ENCODE measurements around the gene SUDS3.

The SUDS3 gene

DNA sequence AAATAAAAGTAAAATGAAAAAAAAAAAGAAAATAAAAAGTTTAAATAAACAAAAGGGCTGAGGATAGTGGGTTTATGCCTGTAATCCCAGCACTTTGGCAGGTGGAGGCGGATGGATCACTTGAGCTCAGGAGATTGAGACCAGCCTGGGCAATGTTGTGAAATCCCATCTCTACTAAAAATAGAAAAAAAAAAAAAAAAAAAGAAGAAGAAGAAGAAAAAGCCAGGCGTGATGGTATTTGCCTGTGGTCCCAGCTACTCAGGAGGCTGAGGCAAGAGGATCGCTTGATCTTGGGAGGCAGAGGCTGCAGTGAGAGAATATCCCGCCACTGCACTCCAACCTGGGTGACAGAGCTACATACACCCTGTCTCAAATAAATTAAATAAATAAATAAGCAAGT is 7.5 kb upstream of the SUDS3 start:
- TF ChIP-seq POLR2A (IDR thresholded peaks at IDR 0.05; ENCODE audit: low read length) (no peak), GATA1 (IDR thresholded peaks at IDR 0.05; ENCODE audit: low read depth, low read length) (no peak)
- no peak for DNase-seq

DNA sequence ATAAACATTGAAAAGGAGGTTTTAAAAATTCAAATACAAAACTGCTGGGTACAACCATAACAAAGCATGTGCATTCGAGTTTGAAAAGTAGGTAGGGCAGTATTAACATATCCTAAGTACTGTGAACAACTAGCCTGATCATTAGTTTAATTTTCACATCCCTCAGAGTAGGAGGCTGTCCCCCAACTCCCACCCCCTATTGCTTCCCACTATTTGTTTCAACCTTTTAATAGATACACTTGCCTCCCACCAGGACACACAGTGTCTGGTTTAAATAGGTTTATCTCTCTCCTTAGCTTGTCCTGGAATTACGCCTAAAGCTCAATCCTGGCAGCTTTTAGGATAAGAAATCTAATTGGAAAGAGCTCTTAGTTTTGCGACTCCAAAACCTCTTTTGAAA is 5.8 kb upstream of the SUDS3 start:
- DNase-seq = no peak
- TF ChIP-seq GATA1 (IDR thresholded peaks at IDR 0.05; ENCODE audit: low read depth, low read length) = no peak
- no peak for TF ChIP-seq POLR2A (IDR thresholded peaks at IDR 0.05; ENCODE audit: low read length)

DNA sequence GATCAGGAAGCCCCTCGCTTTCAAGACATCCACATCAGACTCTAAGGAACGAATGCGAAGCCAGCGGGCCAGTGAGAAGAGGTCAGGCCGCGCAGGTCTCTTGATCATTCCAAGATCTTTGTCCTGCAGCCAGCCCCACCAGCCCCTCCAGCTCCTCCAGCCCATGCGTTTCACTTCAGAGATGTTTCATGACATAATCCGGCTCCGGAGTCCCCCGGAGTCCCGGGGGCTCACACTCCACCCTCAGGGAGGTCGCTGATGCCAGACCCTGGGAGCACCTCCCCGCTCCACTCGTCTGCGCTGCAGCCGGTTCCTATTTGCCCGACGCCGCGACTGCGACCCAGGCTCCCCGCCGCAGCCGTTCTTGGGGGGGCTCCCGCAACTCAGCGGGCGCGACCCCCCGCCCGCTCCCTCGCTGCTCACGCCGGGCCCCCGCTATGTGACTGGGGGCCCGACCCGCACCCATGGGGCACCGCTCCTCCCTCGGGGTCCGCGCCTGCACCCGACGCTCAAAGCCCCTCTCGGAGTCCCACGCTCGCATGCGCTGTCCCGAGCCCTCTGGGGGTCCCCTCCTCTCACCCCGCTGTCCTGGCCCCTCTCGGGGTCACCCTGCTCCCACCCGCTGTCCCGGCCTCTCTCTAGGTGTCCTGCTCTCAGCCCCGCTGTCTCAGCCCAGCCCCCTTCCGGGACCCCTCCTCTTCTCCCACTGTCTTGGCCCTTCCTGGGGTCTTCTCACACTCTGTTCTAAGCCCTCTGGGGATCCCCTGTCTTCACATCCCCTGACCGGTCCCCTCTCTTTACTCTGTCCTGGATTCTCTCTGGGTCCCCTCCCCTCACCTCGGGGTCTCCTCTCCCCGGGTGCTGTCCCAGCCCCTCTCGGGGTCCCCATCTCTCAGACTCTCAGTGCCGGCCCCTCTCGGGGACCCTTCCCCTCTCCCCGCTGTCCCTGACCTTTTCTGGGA is 4.8 kb upstream of the SUDS3 start:
- peak; percentile 39 to 60 for DNase-seq
- TF ChIP-seq GATA1 (IDR thresholded peaks at IDR 0.05; ENCODE audit: low read depth, low read length) (no peak), POLR2A (IDR thresholded peaks at IDR 0.05; ENCODE audit: low read length) (no peak)

DNA sequence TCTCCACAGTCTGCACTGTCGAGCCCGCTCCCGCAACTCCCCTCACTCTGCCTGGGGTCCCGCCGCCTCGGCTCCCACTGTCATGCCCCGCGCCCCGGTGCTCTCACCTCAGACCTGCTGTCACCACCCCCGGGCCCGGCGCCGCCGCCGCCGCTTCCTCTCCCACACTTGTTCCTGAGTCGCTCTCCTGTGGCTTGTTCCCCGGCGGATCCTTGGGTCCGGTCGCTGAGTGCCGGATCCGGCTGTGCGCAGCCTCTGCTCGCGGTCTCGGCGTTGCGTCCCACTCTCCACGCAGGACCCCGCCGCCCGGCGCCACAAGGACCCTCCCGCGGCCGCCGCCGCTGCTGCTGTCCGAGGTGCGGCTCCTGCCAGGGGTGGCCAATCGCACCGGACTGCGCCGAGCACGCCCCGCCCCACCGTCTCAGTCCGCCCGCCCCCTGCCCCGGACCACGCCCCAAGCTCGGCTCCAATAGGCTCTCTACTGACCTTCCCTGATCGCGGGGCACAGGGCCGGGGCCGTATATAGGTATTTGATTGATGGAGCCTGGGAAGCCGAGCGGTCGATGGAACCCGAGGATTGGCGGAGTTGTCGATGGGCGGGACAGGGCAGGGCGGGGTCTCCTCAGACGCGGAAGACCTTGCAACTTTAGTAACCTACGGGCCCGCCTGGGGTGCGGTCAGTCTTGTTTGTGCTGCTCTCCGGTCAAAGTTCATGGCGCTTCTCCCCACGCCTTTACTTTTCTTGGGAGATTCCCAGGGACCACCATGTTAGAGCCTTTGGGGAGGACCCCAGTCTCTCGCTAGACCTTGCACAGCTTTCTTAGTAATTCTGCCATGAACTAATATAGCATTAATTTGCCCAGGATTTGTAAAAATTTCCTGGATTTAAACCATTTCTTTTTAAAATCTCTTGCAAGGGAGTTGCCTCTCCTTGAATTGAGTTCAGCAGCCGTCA is 3.5 kb upstream of the SUDS3 start, which contains the start of gene TAOK3:
Gene TAOK3, minus strand, starts transcription at position 367 of the 955 bp plus-strand sequence. CDS start 117,340 bp downstream, outside the sequence.
- peak; percentile 99 for DNase-seq
- TF ChIP-seq POLR2A (IDR thresholded peaks at IDR 0.05; ENCODE audit: low read length) = peak; percentile 78
- TF ChIP-seq GATA1 (IDR thresholded peaks at IDR 0.05; ENCODE audit: low read depth, low read length) = no peak

DNA sequence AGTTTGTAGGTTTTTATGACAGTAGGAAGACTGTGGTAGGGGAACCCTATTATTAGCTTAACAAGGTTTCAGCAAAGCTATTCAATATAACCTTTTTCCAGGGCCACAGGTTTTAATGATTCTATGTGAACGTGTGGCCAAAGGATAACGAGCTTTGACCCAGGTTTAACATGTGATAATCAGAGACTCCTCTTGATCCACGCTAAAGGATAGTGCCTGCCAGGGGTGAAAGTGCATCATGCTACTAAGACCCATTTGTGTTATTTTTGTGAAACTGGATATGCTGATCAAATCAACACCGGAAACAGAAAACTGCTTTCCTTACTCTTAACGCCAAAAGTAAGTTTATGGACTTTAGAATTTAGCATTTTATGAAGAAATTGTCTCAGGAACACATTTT is 2.7 kb upstream of the SUDS3 start:
- TF ChIP-seq POLR2A (IDR thresholded peaks at IDR 0.05; ENCODE audit: low read length) (no peak), GATA1 (IDR thresholded peaks at IDR 0.05; ENCODE audit: low read depth, low read length) (no peak)
- DNase-seq = peak; percentile 57 to 60

DNA sequence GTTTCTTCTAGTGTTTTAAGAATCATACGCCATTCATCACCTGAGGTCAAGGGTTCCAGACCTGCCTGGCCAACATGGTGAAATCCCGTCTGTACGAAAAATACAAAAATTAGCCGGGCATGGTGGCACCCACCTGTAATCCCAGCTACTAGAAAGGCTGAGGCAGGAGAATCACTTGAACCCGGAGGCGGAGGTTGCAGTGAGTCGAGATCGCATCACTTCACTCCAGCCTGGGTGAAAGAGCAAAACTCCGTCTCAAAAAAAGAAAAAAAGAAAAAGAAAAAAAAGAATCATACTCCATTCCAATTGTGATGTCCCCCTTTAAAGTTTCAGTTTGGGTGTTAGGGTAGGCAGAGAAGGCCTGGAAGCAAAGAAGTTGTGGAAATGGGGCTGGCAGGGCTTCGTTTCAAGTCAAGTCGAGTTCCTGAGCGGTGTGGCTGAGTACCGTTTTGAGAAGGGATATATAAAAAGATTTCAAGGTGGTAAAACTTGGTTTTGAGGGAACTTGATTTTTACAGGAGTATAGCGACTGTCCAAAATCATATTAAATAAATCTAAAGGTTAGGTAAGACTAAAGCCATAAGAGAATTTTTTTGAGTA is 2.1 kb upstream of the SUDS3 start:
- TF ChIP-seq GATA1 (IDR thresholded peaks at IDR 0.05; ENCODE audit: low read depth, low read length) (no peak), POLR2A (IDR thresholded peaks at IDR 0.05; ENCODE audit: low read length) (no peak)
- DNase-seq = no peak

DNA sequence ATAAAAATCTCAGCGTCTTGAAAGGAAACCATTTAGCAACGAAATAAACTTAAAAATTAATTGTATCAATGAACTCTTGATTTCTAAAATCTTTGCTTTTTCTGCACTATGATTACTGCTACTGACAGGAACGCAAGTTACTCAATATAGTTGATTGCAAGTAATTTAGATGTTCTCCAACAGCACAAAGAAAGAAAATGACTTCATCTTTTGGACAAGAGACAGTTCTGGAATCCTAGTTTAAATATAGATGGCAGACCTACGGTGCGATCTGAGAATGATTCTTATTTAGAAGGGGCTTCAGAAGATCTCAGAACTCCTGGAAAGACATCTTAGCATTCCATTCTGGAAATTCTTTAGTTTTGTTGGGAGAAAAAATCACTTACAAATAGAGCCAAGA is 1.4 kb upstream of the SUDS3 start:
- DNase-seq = no peak
- TF ChIP-seq GATA1 (IDR thresholded peaks at IDR 0.05; ENCODE audit: low read depth, low read length) (no peak), POLR2A (IDR thresholded peaks at IDR 0.05; ENCODE audit: low read length) (no peak)

DNA sequence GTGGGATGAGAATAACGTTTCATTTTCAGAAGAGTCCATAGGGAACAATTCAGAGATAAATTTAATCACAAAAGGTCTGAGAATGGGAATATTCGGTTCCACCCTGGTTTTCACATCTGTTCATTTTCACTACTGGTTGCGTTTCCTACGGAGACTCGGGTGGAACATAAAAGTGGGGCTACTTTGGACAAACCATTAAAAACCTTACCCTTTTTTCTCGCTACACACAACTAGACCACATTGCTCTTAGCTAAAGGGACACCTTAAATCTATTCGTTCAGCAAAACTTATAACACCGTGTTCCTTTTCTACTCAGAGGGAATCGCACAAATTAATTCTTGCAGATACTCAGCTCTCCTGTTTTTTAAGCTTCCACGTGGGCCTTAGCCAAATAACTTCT is 1.0 kb upstream of the SUDS3 start:
- no peak for TF ChIP-seq GATA1 (IDR thresholded peaks at IDR 0.05; ENCODE audit: low read depth, low read length)
- no peak for TF ChIP-seq POLR2A (IDR thresholded peaks at IDR 0.05; ENCODE audit: low read length)
- no peak for DNase-seq

DNA sequence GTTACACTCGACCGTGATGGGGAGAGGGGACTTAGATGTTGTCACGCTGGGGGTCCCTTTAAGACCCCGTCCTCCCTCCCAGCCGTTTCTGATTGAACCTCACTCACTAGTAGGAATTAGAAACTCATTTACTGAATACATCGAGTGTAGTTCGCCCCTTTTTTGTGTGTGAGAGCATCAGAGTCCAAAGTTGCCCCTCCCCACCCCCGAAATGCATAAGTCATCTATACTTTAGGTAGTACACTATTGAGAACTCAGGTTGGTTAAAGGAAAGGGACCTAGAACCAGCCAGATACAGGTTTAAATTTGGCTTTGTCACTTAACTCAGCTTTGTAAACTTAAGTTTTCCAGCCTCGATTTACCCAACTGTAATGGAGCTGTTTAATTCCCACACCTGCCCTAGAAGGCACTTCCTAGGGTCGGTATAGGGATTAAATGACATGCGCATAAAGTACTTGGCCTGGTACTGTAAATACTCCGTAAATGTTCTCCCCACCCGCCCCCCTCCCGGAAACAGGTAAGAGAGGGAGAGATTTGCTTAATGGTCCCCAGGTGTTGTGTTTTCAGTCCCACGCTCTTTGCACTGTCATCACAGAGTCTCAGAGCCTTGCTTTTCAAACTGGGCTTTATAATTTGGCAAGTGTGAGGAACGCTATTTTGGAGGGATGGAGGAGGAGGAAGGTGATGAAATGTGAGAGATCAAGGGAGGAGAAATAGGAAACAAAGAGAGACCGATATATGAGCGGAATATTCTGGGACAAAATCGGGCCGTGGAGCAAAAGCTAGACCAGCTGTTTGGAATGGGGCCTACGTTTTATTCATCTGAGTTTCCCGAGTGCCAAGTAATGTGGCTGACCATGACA is 897 bp downstream of the SUDS3 start:
- peak; percentile 39 to 65 for DNase-seq
- TF ChIP-seq POLR2A (IDR thresholded peaks at IDR 0.05; ENCODE audit: low read length) (no peak), GATA1 (IDR thresholded peaks at IDR 0.05; ENCODE audit: low read depth, low read length) (no peak)

DNA sequence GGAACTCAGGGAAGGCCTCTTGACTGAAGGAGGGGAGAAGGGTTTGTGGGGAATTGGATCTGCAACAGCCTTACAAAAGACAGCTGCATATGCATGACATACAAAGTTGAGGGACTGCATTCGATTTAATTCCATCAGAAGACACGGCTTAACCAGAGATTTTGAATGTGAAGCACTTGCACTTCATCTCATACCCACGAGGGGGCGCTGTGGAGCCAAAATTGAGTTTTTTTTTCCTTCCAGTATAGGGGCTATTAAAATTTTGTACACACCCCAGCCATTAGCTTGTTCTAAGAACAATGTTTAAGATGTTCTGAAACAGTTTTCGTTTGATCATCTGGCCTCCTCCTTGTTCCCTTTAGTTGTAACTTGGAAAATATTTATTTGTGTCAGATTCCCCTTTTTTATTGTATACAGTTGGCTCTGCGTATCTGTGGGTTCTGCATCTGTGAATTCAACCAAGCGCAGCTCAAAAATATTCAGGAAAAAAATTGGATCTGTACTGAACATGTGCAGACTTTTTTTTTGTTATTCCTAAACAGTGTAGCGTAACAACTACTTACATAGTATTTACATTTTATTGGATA is 1.6 kb downstream of the SUDS3 start:
- TF ChIP-seq POLR2A (IDR thresholded peaks at IDR 0.05; ENCODE audit: low read length) (no peak), GATA1 (IDR thresholded peaks at IDR 0.05; ENCODE audit: low read depth, low read length) (no peak)
- DNase-seq = peak; percentile 70 to 84

DNA sequence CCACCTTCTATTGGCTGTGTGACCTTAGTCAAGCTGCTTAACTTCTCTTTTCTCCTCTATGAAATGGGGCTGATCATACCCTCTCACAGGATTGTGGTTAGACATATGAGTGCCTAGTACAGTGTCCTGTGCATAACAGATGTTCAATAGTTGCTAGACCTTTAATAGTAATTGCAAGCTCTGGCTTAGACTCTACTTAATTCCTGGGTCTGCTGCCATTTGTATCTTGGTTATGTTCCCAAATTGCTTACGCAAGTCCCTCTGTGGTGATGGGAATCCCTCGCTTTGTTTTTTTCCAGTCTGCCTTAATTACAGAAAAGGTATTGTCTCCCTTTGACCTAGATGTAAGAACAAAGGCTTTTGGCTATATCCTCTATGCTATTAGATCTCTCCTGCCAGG is 15.1 kb downstream of the SUDS3 start:
- DNase-seq = no peak
- TF ChIP-seq POLR2A (IDR thresholded peaks at IDR 0.05; ENCODE audit: low read length) (no peak), GATA1 (IDR thresholded peaks at IDR 0.05; ENCODE audit: low read depth, low read length) (no peak)

DNA sequence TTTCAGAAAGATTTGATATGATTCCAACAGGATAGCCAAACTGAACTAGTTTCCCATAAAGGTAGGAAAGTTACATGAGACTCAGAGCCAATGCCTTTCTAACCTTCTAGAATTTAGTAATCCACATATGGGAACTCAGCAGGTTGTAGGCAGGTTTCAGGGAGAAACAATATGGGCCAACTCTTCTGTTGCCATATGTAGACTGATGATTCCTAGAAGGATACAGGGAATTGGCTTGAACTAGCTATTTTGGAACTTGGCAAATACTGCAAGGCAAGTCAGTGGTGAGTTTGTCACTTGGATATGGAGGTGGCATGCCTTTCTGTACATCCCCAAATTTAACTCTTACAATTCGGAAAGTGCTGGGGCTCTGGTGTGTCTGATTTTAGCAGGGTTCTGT is 15.5 kb downstream of the SUDS3 start:
- no peak for DNase-seq
- TF ChIP-seq POLR2A (IDR thresholded peaks at IDR 0.05; ENCODE audit: low read length) (no peak), GATA1 (IDR thresholded peaks at IDR 0.05; ENCODE audit: low read depth, low read length) (no peak)
